HCT116 (cell line): ENCODE measurements around the gene CES4A. TPM values are rescaled to one million over a fixed set of nuclear protein-coding genes. Genes with fewer than 3 reads are reported as not detected.

ENCODE experiments used
- ATAC-seq: fragments of 200-7000 bp; cut with Tn5 transposase; 2 replicates; pipeline ENCODE4 v1.9.1; 2020; ENCODE audit warnings: mild to moderate bottlenecking, moderate library complexity
- BruUV-seq: library from RNA; stranded (reverse); fragments of 400-500 nt; replicated peaks from 2 replicates; lab custom pipeline; 2021; lab: Mats Ljungman, UMichigan
- CTCF ChIA-PET: fragments of 300-600 bp; sonication (Branson Sonifier 250); formaldehyde crosslinking; loops from one replicate; lab custom pipeline; 2021; ENCODE audit warnings: antibody characterized with exemption; lab: Charles Lee
- POLR2A ChIA-PET: fragments of 300-600, 350-600 bp; sonication (Branson Sonifier 250); formaldehyde crosslinking; loops from one replicate; lab custom pipeline; 2021; ENCODE audit warnings: antibody characterized with exemption; lab: Charles Lee
- RAD21 ChIA-PET, 2 experiments: fragments of 300-600 bp; sonication (Branson Sonifier 250); formaldehyde crosslinking; loops; one replicate each; lab custom pipeline; 2023; ENCODE audit warnings: low total read pairs in 2 of 2; ENCODE audit not compliant: uncharacterized antibody in 2 of 2, unreplicated experiment in 2 of 2, low non-redundant PET in 1 of 2; lab: Charles Lee
- DNase-seq: peaks from one replicate; pipeline ENCODE4 v3.0.0-alpha.2; 2010; ENCODE audit warnings: low read depth, low spot score
- H2AFZ ChIP-seq: fragments of 200-600 bp; shearing (Covaris generic), sonication (generic); 2 replicates; pipeline ENCODE4 v1.6.1; 2017; ENCODE audit warnings: low read depth, mixed run types, mixed read lengths, antibody characterized with exemption, low read length; ENCODE audit not compliant: poor library complexity, severe bottlenecking
- H3K27ac ChIP-seq: 2 replicates; pipeline ENCODE4 v1.5.1; 2012; ENCODE audit warnings: low read depth, low read length
- H3K27me3 ChIP-seq: fragments of 200-600 bp; sonication (generic); 2 replicates; pipeline ENCODE4 v1.6.1; 2016; ENCODE audit warnings: mixed run types, low read length, mixed read lengths; ENCODE audit not compliant: insufficient read depth
- H3K36me3 ChIP-seq, 2 experiments: fragments of 200-500 bp in 1 of 2; fragments of 200-600 bp in 1 of 2; sonication (Bioruptor generic) in 1 of 2; sonication (generic) in 1 of 2; 2 replicates each; pipeline versions ENCODE4 v1.5.1 to v1.6.1; 2014 to 2016; ENCODE audit warnings: low read length in 2 of 2, inconsistent platforms in 1 of 2, mixed read lengths in 1 of 2, mixed run types in 1 of 2; ENCODE audit not compliant: insufficient read depth in 2 of 2, control insufficient read depth in 1 of 2
- H3K4me1 ChIP-seq, 2 experiments: fragments of 200-600 bp in 1 of 2; sonication (generic) in 1 of 2; 2 replicates each; pipeline versions ENCODE4 v1.5.1 to v1.6.1; 2012 to 2017; ENCODE audit warnings: low read length in 2 of 2, inconsistent platforms in 1 of 2, mild to moderate bottlenecking in 1 of 2, mixed read lengths in 1 of 2, mixed run types in 1 of 2, moderate library complexity in 1 of 2; ENCODE audit not compliant: insufficient read depth in 2 of 2, control insufficient read depth in 1 of 2
- H3K4me2 ChIP-seq: fragments of 200-600 bp; sonication (generic); 2 replicates; pipeline ENCODE4 v1.6.1; 2017; ENCODE audit warnings: mixed run types, low read length, mixed read lengths
- H3K4me3 ChIP-seq, 2 experiments: fragments of 200-600 bp in 1 of 2; sonication (generic) in 1 of 2; replicated peaks in 1 of 2; 2 replicates each; pipeline ENCODE4 v1.5.1; 2011 to 2016; ENCODE audit warnings: low read length in 2 of 2, control low read depth in 1 of 2, low read depth in 1 of 2, mild to moderate bottlenecking in 1 of 2, mixed read lengths in 1 of 2, mixed run types in 1 of 2
- H3K79me2 ChIP-seq: fragments of 200-600 bp; sonication (generic); 2 replicates; pipeline ENCODE4 v1.6.1; 2017; ENCODE audit warnings: mild to moderate bottlenecking, mixed run types, low read length, moderate library complexity, mixed read lengths; ENCODE audit not compliant: insufficient read depth
- H3K9ac ChIP-seq: fragments of 200-600 bp; sonication (generic); 2 replicates; pipeline ENCODE4 v1.6.1; 2016; ENCODE audit warnings: low read length, mixed read lengths
- H3K9me2 ChIP-seq: fragments of 200-600 bp; sonication (generic), shearing (Covaris generic); 2 replicates; pipeline ENCODE4 v1.6.1; 2017; ENCODE audit warnings: mixed run types, mild to moderate bottlenecking, moderate library complexity; ENCODE audit not compliant: insufficient read depth
- H3K9me3 ChIP-seq, 2 experiments: fragments of 200-500 bp in 1 of 2; fragments of 200-600 bp in 1 of 2; sonication (Bioruptor generic) in 1 of 2; sonication (generic) in 1 of 2; 2 replicates each; pipeline ENCODE4 v1.6.1; 2014 to 2017; ENCODE audit warnings: low read length in 2 of 2, mixed read lengths in 2 of 2, inconsistent platforms in 1 of 2, low read depth in 1 of 2, mild to moderate bottlenecking in 1 of 2, mixed run types in 1 of 2, moderate library complexity in 1 of 2; ENCODE audit not compliant: control insufficient read depth in 1 of 2, insufficient read depth in 1 of 2
- H4K20me1 ChIP-seq: fragments of 200-600 bp; sonication (generic), shearing (Covaris generic); 2 replicates; pipeline ENCODE4 v1.6.1; 2017; ENCODE audit warnings: mixed run types, mild to moderate bottlenecking, moderate library complexity; ENCODE audit not compliant: insufficient read depth
- ATF3 ChIP-seq: IDR thresholded peaks from 2 replicates; pipeline ENCODE4 v1.6.1; 2012
- CEBPB ChIP-seq: IDR thresholded peaks from 2 replicates; pipeline ENCODE4 v1.6.1; 2012; ENCODE audit warnings: low read depth
- CTCF ChIP-seq, 3 experiments: fragments of 200-600 bp in 1 of 3; sonication (generic) in 1 of 3; IDR thresholded peaks in 2 of 3; conservative IDR thresholded peaks in 1 of 3; 2 replicates each; pipeline ENCODE4 v1.5.1; 2012 to 2017; ENCODE audit warnings: low read depth in 2 of 3, low read length in 2 of 3, antibody characterized with exemption in 1 of 3, borderline replicate concordance in 1 of 3, control low read depth in 1 of 3, mild to moderate bottlenecking in 1 of 3, mixed read lengths in 1 of 3, mixed run types in 1 of 3, moderate library complexity in 1 of 3; ENCODE audit not compliant: insufficient read depth in 1 of 3
- EGR1 ChIP-seq: IDR thresholded peaks from 2 replicates; pipeline ENCODE4 v1.6.1; 2012; ENCODE audit warnings: low read depth
- ELF1 ChIP-seq: IDR thresholded peaks from 2 replicates; pipeline ENCODE4 v1.6.1; 2012; ENCODE audit warnings: low read depth, borderline replicate concordance
- EZH2 ChIP-seq: fragments of 200-600 bp; sonication (generic); IDR thresholded peaks from 2 replicates; pipeline ENCODE4 v1.6.1; 2017; ENCODE audit warnings: antibody characterized with exemption, mixed run types
- EZH2phosphoT487 ChIP-seq: fragments of 200-600 bp; IDR thresholded peaks from 2 replicates; pipeline ENCODE4 v1.6.1; 2018; ENCODE audit warnings: antibody characterized with exemption, borderline replicate concordance
- FOSL1 ChIP-seq: IDR thresholded peaks from 2 replicates; pipeline ENCODE4 v1.6.1; 2012; ENCODE audit warnings: low read depth
- MAX ChIP-seq: IDR thresholded peaks from 2 replicates; pipeline ENCODE4 v1.6.1; 2012
- POLR2AphosphoS5 ChIP-seq: IDR thresholded peaks from 2 replicates; pipeline ENCODE4 v1.6.1; 2011; ENCODE audit warnings: mild to moderate bottlenecking, low read depth, low read length, moderate library complexity
- RAD21 ChIP-seq: IDR thresholded peaks from 2 replicates; pipeline ENCODE4 v1.6.1; 2012; ENCODE audit warnings: low read depth, mild to moderate bottlenecking
- SP1 ChIP-seq: IDR thresholded peaks from 2 replicates; pipeline ENCODE4 v1.6.1; 2012; ENCODE audit warnings: low read depth
- SRF ChIP-seq: IDR thresholded peaks from 2 replicates; pipeline ENCODE4 v1.6.1; 2012; ENCODE audit warnings: low read depth
- TCF7L2 ChIP-seq: IDR thresholded peaks from 2 replicates; pipeline ENCODE4 v1.7.0; 2011; ENCODE audit warnings: borderline replicate concordance, inconsistent platforms; ENCODE audit not compliant: insufficient read depth, insufficient read length; ENCODE audit errors: extremely low read depth
- YY1 ChIP-seq: IDR thresholded peaks from 2 replicates; pipeline ENCODE4 v1.6.1; 2011; ENCODE audit warnings: low read length, low read depth, moderate library complexity, mild to moderate bottlenecking; ENCODE audit not compliant: insufficient replicate concordance; ENCODE audit errors: extremely low read depth
- ZBTB33 ChIP-seq: IDR thresholded peaks from 2 replicates; pipeline ENCODE4 v1.6.1; 2011; ENCODE audit warnings: mild to moderate bottlenecking, low read length, moderate library complexity; ENCODE audit not compliant: insufficient replicate concordance; ENCODE audit errors: extremely low read depth
- ZFX ChIP-seq: fragments of 450-650 bp; IDR thresholded peaks from 2 replicates; pipeline ENCODE4 v1.6.1; 2017
- intact Hi-C: fragments of 100-400 bp; cut with micrococcal nuclease; formaldehyde crosslinking; loops from 2 replicates; pipeline ENCODE4 v1.10.0; 2022
- total RNA-seq: library from RNA; stranded (reverse); gene quantifications from one replicate; pipeline ENCODE4 v1.2.1, GENCODE V29; 2021; ENCODE audit not compliant: unreplicated experiment

CES4A gene
- total RNA-seq, 1 experiment from 2014 or later = not detected

- no peak for TF ChIP-seq RAD21
- TF ChIP-seq POLR2AphosphoS5 = no peak
- no peak for TF ChIP-seq SRF
- TF ChIP-seq ELF1 = no peak
These were observed 36.2 kb downstream of the CES4A start (continued) for GRCh38 chr16:67024384-67025209.

- Histone ChIP-seq H4K20me1 (no peaks in the 10 kb centered on the region), H3K36me3 (no peaks in the 10 kb centered on the region; a peak in 1 of 4 replicates), H3K4me2 (no peak overlapping the region; the same call in 1 of the 2 replicates), H3K9ac (no peak overlapping the region), H3K4me3 (no peak overlapping the region), H3K9me2 (no peaks in the 10 kb centered on the region), H3K27ac (no peak overlapping the region), H3K4me1 (peaks cover 5 to 17% of the 10 kb centered on the region in 2 experiments; a peak in 3 of 4 replicates), H3K9me3 (no peaks in the 10 kb centered on the region), H3K79me2 (peaks cover 16% of the 10 kb centered on the region), H3K27me3 (no peaks in the 10 kb centered on the region), H2AFZ (no peak overlapping the region)
- no peak for ATAC-seq
- RAD21 ChIA-PET = no interaction called here
- TF ChIP-seq EGR1 (no peak), SP1 (no peak), CTCF (IDR thresholded peaks at IDR 0.05 in 2 of 3, conservative IDR thresholded peaks at IDR 0.05 in 1 of 3; ENCODE audit: borderline replicate concordance in 1 of 3, insufficient read depth in 1 of 3, low read depth in 2 of 3, low read length in 2 of 3) (no peak), FOSL1 (no peak), ZBTB33 (no peak), POLR2AphosphoS5 (no peak), ATF3 (no peak), TCF7L2 (no peak), YY1 (no peak), EZH2phosphoT487 (no peak), CEBPB (no peak), EZH2 (no peak), ZFX (no peak), MAX (no peak), SRF (no peak), ELF1 (no peak)
- CTCF ChIA-PET = no interaction called here
- intact Hi-C loops = no loop called here
- BruUV-seq = no TSS peak
- DNase-seq = no peak
- POLR2A ChIA-PET = no interaction called here
These were observed 36.8 kb downstream of the CES4A start for GRCh38 chr16:67025210-67025550.
